Raji (cell line): ENCODE results near the gene SMARCC1.

Source experiments
- POLR2A ChIP-seq: IDR thresholded peaks from 2 replicates; pipeline ENCODE4 v1.6.1; 2011; ENCODE audit warnings: low read depth, low read length, control low read depth; ENCODE audit not compliant: insufficient read depth

Gene SMARCC1

DNA sequence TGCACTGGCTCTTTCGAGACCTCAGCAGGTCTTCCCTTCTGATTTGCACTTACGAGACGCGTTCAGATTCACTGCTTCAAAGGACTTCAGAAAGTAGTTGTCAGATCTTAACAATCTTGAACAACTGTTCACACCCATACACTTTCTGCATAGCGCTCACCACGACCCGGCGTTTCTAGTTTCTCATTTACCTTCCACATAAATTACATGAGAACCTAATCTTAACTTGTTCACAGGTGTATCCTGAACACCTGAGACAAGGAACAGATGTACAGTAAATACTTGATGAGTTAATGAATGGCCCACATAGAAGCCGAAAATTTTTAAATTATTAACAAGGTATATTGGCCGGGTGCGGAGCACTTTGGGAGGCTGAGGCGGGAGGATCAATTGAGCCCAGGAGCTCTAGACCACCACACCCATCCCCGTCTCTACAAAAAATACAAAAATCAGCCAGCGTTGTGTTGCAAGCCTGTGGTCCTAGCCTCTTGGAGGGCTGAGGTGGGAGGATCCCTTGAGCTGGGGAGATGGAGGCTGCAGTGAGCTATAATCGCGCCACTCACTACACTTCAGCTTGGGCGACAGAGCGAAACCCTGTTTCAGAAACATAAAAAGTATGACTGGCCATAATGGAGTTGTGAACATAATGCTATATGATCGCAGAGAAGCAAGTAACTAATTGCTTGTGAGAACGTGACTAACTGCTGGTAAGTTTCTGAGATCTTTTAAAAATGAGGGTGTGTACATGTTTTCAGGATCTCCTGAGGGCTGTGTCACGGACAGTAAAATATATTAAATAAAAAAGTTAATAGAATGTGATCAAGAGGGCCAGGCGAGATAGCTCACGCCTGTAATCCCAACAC lies 984 bp upstream of the SMARCC1 start:
- peak; percentile 40; the same call in 1 of the 2 replicates for TF ChIP-seq POLR2A

- no peak for TF ChIP-seq POLR2A
These were observed 680 bp downstream of the SMARCC1 start for GRCh38 chr3:47780741-47781684.

GRCh38 chr3:47778746-47779145 lies 2.9 kb downstream of the SMARCC1 start:
- TF ChIP-seq POLR2A, result no peak

GRCh38 chr3:47772788-47773187 lies 8.9 kb downstream of the SMARCC1 start:
- no peak for TF ChIP-seq POLR2A

DNA sequence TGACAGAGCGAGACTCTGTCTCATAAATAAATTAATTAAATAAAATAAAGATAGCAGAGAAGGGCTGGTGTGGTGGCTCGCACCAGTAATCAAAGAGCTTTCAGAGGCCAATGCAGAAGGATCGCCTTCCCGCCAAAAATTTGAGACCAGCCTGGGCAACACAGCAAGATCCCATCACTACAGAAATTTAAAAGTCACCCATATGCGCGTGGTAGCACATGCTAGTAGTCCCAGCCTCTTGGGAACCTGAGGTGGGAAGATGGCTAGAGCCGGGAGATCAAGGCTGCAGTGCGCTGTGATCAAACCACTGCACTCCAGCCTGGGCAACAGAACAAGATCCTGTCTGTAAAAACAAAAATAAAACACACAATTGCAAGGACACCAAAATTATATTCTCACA lies 9.6 kb downstream of the SMARCC1 start:
- TF ChIP-seq POLR2A, result no peak

GRCh38 chr3:47766186-47766585 lies 15.5 kb downstream of the SMARCC1 start:
- no peak for TF ChIP-seq POLR2A

- TF ChIP-seq POLR2A, result no peak
These were observed 19.5 kb downstream of the SMARCC1 start for GRCh38 chr3:47762233-47762632.

GRCh38 chr3:47761046-47761445 lies 20.6 kb downstream of the SMARCC1 start:
- no peak for TF ChIP-seq POLR2A

GRCh38 chr3:47758261-47759025 lies 23.2 kb downstream of the SMARCC1 start:
- no peak for TF ChIP-seq POLR2A

DNA sequence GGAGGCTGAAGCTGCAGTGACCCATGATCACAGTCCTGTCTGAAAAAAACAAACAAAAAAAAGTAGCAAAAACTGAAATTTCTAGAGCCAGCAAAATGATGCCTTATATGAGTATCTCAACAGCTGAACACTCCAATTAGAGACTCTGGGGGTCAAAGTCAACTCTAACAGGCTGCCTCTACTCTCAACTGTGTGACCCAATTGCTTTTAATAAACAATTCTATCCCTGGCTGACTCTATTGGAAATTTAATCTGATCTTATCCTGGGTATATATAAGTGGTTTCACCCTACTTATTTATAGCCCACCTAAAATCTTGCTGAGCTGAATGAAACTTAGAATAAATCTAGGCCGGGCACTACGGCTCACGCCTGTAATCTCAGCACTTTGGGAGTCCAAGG lies 29.0 kb downstream of the SMARCC1 start:
- TF ChIP-seq POLR2A, result no peak

DNA sequence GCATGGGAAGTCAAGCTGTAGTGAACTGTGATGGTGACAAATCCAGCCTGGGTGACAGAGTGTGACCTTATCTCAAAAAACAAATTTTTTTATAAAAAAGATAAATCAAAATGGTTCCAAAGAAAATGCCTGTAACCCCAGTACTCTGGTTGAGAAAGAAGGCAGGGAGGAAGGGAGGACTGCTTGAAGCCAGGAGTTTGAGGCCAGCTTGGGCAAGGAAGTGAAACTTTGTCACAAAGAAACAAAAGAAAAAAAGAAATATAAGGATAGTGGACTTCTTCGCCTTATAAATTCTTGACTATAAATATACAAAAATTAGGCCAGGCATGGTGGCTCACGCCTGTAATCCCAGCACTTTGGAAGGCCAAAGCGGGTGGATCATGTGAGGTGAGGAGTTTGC lies 34.1 kb downstream of the SMARCC1 start:
- TF ChIP-seq POLR2A, result no peak

DNA sequence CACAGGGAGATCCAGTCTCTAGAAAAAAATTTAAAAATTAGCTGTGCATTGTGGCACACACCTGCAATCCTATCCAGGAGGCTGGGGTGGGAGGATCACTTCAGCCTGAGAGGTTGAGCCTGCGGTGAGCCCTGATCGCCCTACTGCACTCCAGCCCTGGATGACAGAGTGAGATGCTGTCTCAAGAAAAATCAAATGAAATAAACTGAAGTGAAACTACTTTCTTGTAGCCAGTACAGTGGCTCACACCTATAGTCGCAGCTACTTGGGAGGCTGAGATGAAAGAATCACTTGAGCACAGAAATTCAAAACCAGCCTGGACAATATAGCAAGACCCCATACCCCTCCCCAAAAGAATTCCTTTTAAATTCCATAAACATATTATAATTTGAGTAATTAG lies 35.4 kb downstream of the SMARCC1 start:
- no peak for TF ChIP-seq POLR2A

GRCh38 chr3:47743855-47744254 lies 37.8 kb downstream of the SMARCC1 start:
- no peak for TF ChIP-seq POLR2A

GRCh38 chr3:47741925-47742324 lies 39.8 kb downstream of the SMARCC1 start:
- no peak for TF ChIP-seq POLR2A

GRCh38 chr3:47732143-47732542 lies 49.5 kb downstream of the SMARCC1 start:
- no peak for TF ChIP-seq POLR2A
